Fibroblast of lung (primary cell): ENCODE results near the gene PTPRQ. TPM values are rescaled to one million over a fixed set of nuclear protein-coding genes. Genes with fewer than 3 reads are reported as not detected.

Experiments used
- DNase-seq, 2 donors: peaks; one replicate each; pipeline versions ENCODE4 v3.0.0 to v3.0.0-alpha.2; 2010; ENCODE audit warnings: low read depth in 2 of 2
- H2AFZ ChIP-seq: 2 replicates; pipeline ENCODE4 v1.5.1; 2012; ENCODE audit warnings: low read length, control low read depth, inconsistent platforms
- H3K27ac ChIP-seq: 2 replicates; pipeline ENCODE4 v1.5.1; 2011; ENCODE audit warnings: low read length, control low read depth; ENCODE audit not compliant: insufficient read depth
- H3K27me3 ChIP-seq: 2 replicates; pipeline ENCODE4 v1.5.1; 2011; ENCODE audit warnings: mild to moderate bottlenecking, low read length; ENCODE audit not compliant: control insufficient read depth, insufficient read depth
- H3K36me3 ChIP-seq: 2 replicates; pipeline ENCODE4 v1.5.1; 2011; ENCODE audit warnings: low read length; ENCODE audit not compliant: control insufficient read depth, insufficient read depth
- H3K4me1 ChIP-seq: 2 replicates; pipeline ENCODE4 v1.5.1; 2011; ENCODE audit warnings: low read length; ENCODE audit not compliant: control insufficient read depth, insufficient read depth; ENCODE audit errors: extremely low read depth
- H3K4me2 ChIP-seq: 2 replicates; pipeline ENCODE4 v1.5.1; 2011; ENCODE audit warnings: low read length, control low read depth; ENCODE audit not compliant: insufficient read depth; ENCODE audit errors: extremely low read depth
- H3K4me3 ChIP-seq, 4 experiments: fragments of 200-600 bp in 1 of 4; sonication (generic) in 1 of 4; replicated peaks in 1 of 4; 2 replicates each; pipeline ENCODE4 v1.5.1; 2011 to 2016; ENCODE audit warnings: low read length in 4 of 4, low read depth in 3 of 4, mild to moderate bottlenecking in 3 of 4, control low read depth in 2 of 4, inconsistent platforms in 1 of 4, mixed read lengths in 1 of 4; ENCODE audit not compliant: insufficient read depth in 1 of 4; ENCODE audit errors: control extremely low read depth in 1 of 4
- H3K79me2 ChIP-seq: 2 replicates; pipeline ENCODE4 v1.5.1; 2012; ENCODE audit warnings: mild to moderate bottlenecking, low read length, inconsistent platforms; ENCODE audit not compliant: control insufficient read depth, insufficient read depth
- H3K9ac ChIP-seq: 2 replicates; pipeline ENCODE4 v1.5.1; 2011; ENCODE audit warnings: mild to moderate bottlenecking, low read length, control low read depth; ENCODE audit not compliant: insufficient read depth
- H3K9me3 ChIP-seq: 2 replicates; pipeline ENCODE4 v1.5.1; 2012; ENCODE audit warnings: low read depth, low read length; ENCODE audit not compliant: control insufficient read depth, insufficient read depth
- H4K20me1 ChIP-seq: 2 replicates; pipeline ENCODE4 v1.5.1; 2011; ENCODE audit warnings: low read length; ENCODE audit not compliant: control insufficient read depth, insufficient read depth; ENCODE audit errors: extremely low read depth
- EZH2 ChIP-seq: IDR thresholded peaks from 2 replicates; pipeline ENCODE4 v1.5.1; 2012; ENCODE audit warnings: low read length, control low read depth, mild to moderate bottlenecking; ENCODE audit errors: missing control alignments
- polyA plus RNA-seq, 2 donors: library from polyadenylated mRNA; depleted of rRNA in 1 of 2; stranded (reverse) in 1 of 2; unstranded in 1 of 2; fragments of >200 nt; gene quantifications; 2 replicates each; pipeline ENCODE4 v1.2.1, GENCODE V29; 2011 to 2012; ENCODE audit warnings: missing spikeins in 1 of 2
- total RNA-seq: library from RNA; depleted of rRNA; stranded (reverse); fragments of >200 nt; gene quantifications from 2 replicates; pipeline ENCODE4 v1.2.1, GENCODE V29; 2014
- TF ChIP-seq, protein P1 (sequence below), 2 donors: IDR thresholded peaks in 1 of 2; conservative IDR thresholded peaks in 1 of 2; 1 replicate in 1 of 2; 2 replicates in 1 of 2; pipeline ENCODE4 v1.5.1; 2011 to 2012; ENCODE audit warnings: low read length in 2 of 2, control low read depth in 1 of 2, inconsistent platforms in 1 of 2, low read depth in 1 of 2, mild to moderate bottlenecking in 1 of 2

Gene PTPRQ
- total and polyA plus RNA-seq, 2 donors (not counting 1 experiment from before 2014, with no cell fraction given): 1.3 to 7.7 TPM

DNA sequence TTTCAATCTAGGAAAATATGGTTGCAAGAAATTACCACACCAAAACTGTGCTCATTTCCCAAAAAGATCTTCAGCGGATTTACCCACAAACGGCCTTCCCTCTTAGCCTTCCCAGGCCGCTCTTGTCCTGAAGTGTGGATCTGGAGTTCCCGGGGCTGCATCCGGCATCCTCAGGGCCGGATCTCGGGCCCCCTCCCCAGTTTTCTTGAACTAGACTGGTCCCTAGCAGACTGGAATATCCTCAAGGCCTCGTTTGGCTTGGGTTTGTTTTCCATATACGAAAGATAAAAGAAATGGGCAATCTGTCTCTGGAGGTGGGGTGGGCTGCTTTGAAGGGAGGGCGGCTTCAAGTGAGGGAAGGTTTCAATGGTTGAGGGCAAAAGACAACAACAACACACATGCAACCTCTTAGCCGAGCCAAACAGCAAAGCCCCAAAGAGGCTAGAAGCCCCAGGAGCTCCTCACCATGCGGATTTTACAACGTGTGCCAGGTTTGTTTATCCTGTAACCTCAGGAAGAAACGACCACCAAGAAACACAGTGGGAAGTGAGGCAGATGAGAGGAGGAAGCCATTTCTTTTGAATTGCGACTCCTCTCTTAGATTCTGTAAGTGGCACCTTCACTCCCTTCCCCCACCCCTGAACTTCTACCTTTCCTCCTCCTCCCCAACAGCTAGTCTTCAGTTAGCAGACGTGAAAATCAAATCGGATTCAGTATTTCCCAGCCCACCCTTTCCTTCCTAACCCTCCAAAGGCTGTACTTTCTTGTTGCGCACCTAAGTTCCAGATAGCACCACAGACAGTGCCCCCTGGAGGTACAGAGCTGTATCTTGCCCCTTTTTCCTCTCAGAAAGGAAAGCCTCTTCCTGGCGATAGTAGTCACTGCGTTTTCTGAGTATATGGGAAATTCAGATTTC, 266.0 kb downstream of the PTPRQ start:
- no peaks in the 10 kb centered on the region for H3K27me3 ChIP-seq
- no peak overlapping the region for H3K4me2 ChIP-seq
- no peak for DNase-seq

DNA sequence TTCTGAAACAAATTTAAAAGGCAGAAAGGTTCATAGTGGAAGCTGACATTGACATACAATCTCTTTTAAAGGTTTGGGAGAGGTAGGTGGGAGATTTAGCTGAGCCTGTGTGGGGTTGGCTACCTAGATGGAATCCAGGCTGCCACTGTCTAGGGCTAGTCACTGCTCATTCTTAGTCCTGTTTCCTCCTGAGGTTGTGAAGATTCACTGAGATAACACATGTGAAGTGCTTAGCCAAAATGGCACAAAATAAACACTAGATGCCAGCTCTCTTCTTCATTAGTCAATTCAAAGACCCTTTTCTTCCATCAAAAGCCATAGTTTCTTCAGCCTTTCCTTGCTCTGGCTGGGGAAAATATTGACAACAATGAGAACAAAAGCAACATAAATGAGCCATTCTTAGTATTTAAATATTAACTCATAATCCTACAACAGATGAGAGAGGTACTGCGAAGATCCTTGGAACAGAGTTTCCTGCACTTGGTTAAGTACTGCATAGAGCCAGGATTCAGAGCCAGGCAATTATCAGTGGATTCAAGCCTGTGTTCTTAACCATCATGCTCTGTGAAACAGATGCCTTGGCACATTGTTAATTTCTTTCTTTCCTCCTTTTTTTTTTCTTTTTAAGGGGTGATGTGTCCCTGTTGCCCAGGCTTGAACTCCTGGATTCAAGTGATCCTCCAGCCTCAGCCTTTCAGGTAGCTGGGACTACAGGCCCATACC, 266.9 kb downstream of the PTPRQ start:
- no peak overlapping the region for H3K4me2 ChIP-seq
- no peak overlapping the region for H3K4me3 ChIP-seq
- H3K27ac ChIP-seq: no peak overlapping the region
- H3K36me3 ChIP-seq: no peaks in the 10 kb centered on the region
- TF ChIP-seq EZH2: no peak
- TF ChIP-seq, protein P1, sequence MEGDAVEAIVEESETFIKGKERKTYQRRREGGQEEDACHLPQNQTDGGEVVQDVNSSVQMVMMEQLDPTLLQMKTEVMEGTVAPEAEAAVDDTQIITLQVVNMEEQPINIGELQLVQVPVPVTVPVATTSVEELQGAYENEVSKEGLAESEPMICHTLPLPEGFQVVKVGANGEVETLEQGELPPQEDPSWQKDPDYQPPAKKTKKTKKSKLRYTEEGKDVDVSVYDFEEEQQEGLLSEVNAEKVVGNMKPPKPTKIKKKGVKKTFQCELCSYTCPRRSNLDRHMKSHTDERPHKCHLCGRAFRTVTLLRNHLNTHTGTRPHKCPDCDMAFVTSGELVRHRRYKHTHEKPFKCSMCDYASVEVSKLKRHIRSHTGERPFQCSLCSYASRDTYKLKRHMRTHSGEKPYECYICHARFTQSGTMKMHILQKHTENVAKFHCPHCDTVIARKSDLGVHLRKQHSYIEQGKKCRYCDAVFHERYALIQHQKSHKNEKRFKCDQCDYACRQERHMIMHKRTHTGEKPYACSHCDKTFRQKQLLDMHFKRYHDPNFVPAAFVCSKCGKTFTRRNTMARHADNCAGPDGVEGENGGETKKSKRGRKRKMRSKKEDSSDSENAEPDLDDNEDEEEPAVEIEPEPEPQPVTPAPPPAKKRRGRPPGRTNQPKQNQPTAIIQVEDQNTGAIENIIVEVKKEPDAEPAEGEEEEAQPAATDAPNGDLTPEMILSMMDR (conservative IDR thresholded peaks at IDR 0.05 in 1 of 2, IDR thresholded peaks at IDR 0.05 in 1 of 2; ENCODE audit: low read depth in 1 of 2, low read length in 2 of 2): no peak
- no peak overlapping the region for H2AFZ ChIP-seq
- H3K9ac ChIP-seq: no peak overlapping the region
- H3K27me3 ChIP-seq: no peaks in the 10 kb centered on the region
- H4K20me1 ChIP-seq: no peaks in the 10 kb centered on the region
- no peaks in the 10 kb centered on the region for H3K9me3 ChIP-seq
- no peaks in the 10 kb centered on the region for H3K79me2 ChIP-seq
- no peak for DNase-seq
- no peaks in the 10 kb centered on the region for H3K4me1 ChIP-seq

More for the DNA sequence above, 266.0 kb downstream of the PTPRQ start:
- no peaks in the 10 kb centered on the region for H4K20me1 ChIP-seq
- no peaks in the 10 kb centered on the region for H3K4me1 ChIP-seq
- no peak overlapping the region for H3K27ac ChIP-seq
- H2AFZ ChIP-seq: no peak overlapping the region
- no peaks in the 10 kb centered on the region for H3K36me3 ChIP-seq
- no peak overlapping the region for H3K4me3 ChIP-seq
- H3K9ac ChIP-seq: no peak overlapping the region
- H3K79me2 ChIP-seq: no peaks in the 10 kb centered on the region
- TF ChIP-seq, protein P1 (conservative IDR thresholded peaks at IDR 0.05 in 1 of 2, IDR thresholded peaks at IDR 0.05 in 1 of 2; ENCODE audit: low read depth in 1 of 2, low read length in 2 of 2): peak in 1 of 2 donors; percentile 29
- TF ChIP-seq EZH2: no peak
- H3K9me3 ChIP-seq: no peaks in the 10 kb centered on the region

DNA sequence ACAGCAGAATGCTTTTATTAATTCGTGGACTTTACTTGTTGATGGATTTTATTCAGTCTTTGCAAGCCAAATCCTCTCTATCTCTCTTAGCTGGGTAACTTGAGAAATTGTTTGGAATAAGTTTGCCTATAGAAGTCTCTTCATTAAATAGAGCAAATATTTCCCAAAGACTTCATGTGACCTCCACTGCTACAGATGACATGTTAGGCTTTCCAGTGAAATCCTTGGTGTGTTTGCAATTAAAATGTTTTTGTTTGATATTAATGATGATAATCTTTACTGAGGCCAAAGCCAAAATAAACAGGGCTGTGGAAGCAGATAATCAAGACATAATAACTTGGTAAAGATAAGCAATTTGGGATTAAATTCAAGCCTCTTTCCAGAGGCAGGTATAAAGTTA, 267.8 kb downstream of the PTPRQ start:
- H4K20me1 ChIP-seq: no peaks in the 10 kb centered on the region
- no peak overlapping the region for H3K27ac ChIP-seq
- no peak overlapping the region for H2AFZ ChIP-seq
- H3K4me1 ChIP-seq: no peaks in the 10 kb centered on the region
- no peaks in the 10 kb centered on the region for H3K27me3 ChIP-seq
- DNase-seq: no peak
- no peaks in the 10 kb centered on the region for H3K9me3 ChIP-seq
- no peak overlapping the region for H3K4me2 ChIP-seq
- H3K36me3 ChIP-seq: no peaks in the 10 kb centered on the region
- H3K9ac ChIP-seq: no peak overlapping the region
- H3K79me2 ChIP-seq: no peaks in the 10 kb centered on the region
- H3K4me3 ChIP-seq: no peak overlapping the region
- TF ChIP-seq, protein P1 (conservative IDR thresholded peaks at IDR 0.05 in 1 of 2, IDR thresholded peaks at IDR 0.05 in 1 of 2; ENCODE audit: low read depth in 1 of 2, low read length in 2 of 2): no peak
- TF ChIP-seq EZH2: no peak
